G401.6 (cell line): Measurements from ENCODE around the gene CILP2.

Source experiments
- FAIRE-seq: peaks from 2 replicates; lab custom pipeline; 2012; peaks lifted over from hg19 to GRCh38; lab: Jason Lieb, UNC

The CILP2 gene

DNA sequence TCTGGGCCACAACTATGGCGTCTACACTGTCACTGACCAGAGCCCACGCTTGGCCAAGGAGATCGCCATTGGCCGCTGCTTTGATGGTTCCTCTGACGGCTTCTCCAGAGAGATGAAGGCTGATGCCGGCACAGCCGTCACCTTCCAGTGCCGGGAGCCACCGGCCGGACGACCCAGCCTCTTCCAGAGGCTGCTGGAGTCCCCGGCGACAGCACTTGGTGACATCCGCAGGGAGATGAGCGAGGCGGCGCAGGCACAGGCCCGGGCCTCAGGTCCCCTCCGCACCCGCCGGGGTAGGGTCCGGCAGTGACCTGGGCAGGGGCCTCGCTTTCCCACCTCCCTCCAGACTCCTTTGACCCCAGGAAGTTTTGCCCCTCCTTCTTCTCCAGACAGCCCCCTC is 7.6 kb downstream of the CILP2 start:
- FAIRE-seq = no peak

DNA sequence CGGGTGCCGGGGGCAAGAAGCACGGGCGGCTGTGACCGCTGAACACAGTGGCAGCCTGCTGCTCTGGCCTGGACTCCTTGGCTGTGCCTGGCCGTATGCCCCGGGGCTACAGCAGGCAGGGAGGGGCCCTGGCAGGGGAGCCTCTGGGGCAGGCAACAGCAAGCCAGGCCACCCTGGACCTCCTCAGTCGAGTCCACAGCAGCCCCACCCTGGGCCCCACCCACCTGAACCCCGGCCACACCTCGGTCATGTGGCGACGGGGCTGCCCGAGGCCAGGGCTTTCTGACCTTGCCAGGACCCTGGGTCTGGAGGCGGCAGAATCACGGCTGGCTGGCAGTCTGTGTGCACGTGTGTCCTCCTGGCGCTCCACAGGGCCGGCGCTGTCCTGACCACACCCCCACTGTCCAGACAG is 8.7 kb downstream of the CILP2 start:
- FAIRE-seq = no peak

DNA sequence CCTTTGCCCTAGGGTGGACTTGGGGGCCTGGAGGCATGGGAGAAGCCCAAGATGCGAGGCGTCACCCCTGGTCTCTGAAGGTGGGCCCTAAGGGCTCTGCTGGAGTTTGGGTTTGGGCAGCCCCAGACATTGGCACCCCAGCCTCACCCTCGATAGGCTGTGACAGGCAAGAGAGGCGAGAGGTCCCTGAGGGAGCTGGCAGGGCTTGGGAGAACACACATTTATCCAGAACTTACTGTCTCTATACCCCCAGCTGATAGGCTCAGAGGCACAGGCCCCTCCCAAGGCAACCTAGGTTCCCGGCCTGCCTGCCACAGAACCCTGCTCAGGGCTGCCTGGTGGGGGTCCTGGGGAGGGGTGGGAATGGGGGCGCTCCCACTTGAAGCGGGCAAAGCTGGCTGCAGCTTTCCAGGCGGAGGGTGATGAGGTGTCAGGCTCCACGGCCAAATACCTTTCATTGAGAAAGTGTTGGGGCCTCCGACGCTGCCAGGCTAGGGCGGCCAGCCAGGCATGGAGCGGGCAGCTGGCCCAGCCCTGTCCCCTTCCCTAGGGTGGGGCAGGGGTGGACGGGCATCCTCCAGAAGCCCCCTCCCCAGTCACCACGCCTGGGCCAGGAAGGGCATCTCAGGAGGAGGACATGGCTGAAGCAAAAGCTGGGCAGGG is 9.7 kb downstream of the CILP2 start:
- FAIRE-seq = no peak

DNA sequence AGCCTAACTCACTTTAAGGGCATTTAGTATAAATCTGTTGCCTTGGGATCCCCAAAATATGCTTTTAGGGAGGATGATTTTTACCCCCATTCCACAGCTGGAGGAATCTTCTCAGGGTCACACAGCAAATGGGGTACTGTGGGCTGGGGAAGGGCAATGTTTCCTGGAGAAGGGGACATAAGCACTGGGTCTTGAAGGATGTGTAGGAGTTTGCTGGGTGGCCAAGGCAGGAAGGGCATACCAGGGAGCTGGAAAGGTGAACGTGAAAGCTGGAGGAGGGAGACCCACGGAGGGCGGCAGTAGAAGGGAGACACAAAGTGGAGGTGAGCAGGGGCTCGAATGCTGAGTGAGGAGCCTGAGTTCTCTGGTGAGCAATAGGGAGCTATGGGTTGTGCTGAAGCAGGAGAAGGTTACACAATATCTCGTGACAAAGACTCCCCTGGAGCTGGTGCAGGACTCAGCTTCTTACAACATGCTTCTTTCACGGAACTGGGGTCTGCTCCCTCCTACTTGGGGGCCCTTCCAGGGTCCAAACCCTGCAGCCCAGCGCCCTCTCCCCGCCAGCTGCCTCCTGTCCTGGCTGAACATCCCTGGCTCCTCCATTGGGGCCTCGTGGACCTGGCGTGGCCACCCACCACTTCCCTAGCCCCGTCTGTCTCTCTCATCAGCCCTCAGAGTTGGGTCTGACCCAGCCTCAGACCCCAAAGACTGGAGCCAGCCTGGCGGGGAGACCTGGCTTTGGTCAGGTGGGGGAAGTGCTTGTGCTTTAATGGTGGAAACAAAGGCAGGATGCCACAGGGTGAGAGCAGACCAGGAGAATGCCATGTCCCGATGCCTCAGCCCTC is 11.1 kb downstream of the CILP2 start:
- FAIRE-seq = no peak

DNA sequence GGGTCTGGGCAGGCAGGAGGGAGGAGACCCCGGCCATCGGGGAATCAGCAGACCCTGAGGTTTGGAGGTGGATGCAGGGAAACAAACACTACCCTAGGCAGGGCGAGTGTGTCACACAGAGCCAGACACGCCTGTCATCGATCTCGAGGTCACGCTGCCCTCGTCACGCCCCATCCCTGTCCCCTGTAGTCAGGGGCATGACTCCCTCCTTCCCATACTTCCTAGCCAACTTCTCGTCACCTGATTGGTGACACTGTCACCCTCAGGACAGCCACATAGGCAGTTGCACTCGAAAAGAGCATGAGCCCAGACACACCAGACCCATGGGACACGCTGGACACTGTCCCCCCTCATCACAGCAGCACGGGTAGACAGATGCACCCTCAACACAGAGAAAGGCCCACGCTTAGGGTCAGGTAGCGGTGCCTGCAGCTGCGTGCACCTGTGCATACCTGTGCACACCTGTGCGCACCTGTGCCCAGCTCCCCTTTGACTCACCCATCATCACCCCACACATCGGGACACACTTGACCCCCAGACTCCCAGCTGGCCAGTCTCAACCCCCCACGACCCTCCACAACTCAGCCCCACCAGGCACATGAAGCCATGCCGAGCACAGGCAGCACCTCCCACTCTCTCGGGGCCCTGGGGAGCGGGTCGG is 11.9 kb downstream of the CILP2 start:
- FAIRE-seq = no peak

DNA sequence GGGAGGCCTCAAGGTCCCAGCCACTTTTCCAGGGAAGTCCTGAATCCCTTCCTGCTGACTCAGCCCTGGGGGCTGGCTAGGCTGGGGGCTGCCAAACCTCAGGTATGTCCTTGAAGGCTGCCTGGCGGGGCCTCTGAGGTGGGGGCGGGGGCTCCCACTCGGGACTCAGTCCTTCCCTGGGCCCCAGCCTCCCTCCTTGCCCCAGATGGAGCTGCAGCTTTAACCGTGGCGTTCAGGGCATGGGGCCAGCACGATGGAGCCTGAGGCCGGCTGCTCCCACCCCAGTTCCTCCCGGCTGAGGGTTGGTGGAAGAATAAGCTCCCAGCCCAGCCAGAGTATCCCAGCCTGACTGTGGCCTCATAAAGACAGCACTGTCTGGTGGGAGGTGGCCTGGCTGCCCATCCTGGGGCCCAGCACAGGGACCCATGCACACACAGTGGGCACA is 12.4 kb downstream of the CILP2 start:
- FAIRE-seq = no peak

DNA sequence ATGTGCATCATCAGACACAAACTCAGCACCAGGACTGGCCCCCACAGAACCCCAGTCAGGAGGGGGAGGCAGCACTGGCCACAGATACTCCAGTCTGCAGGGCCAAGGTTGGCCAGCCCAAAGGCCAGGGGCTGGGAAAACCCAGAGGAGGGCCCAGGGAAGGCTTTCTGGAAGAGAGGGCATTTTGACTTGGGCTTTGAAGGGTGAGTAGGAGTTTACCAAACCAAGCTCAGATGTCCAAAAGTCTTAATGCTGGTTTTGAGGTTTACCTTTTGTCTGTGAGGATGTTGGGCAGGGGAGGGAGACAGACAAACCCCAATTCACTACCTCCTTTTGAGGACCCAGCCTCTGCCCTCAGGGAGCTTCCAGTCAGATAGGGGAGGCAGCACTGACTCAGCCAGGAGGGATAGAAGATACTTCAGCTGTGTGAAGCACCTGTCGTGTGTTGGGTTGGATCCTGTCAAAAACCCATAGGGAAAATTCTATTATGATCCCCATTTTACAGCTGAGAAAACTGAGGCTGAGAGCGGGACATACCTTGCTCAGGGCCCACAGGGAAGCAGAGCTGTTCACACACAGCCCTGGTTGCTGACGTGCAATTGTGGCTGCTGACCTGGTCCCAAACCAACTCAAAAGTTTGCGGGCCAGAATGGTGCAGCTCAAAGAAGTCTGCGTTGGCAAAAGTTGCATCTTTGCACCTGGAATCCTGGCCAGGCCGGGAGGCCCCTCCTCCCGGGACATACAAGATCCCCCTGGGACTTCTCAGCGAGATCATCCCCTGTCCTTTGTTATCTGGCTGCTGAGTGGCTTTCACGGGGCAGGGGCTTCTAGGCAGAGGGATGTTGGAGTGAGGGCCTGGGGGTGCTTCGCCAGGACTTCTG is 13.1 kb downstream of the CILP2 start:
- no peak for FAIRE-seq

DNA sequence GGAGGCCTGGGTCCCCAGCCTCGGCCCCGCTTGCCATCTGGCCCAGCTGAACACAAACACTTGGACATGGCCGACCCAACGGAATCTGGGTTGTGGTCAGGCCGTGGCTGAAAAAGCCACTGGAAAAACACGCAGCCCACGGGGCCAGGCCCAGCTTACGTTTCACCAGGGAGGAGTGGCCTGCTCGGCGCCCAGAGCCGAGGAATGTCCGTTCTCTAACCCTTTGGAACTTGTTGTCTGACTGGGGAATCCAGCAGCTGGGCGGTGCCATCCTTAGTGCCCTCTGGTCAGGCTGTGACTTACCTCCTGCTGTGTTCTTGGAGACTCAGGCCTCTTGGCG is 13.8 kb downstream of the CILP2 start:
- FAIRE-seq = no peak

DNA sequence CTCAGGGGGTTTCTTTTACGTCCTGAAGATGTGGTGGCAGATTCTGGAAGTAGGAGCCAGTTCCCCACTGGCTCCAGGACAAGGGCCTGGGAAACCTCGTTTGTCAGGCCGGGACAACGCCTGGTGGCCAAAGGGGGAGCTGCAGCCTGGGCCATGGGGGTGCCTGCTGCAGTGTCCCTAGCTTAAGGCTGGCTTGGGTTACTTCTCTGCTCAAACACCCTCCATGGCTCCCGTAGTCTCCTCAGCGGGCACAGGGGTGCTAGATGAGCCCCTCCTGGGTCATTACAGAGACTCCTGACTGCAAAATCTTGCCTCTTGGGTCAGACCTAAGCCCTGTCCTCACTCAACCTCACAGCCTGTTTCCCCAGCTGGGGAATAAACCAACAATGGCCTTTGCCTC is 14.7 kb downstream of the CILP2 start:
- no peak for FAIRE-seq

DNA sequence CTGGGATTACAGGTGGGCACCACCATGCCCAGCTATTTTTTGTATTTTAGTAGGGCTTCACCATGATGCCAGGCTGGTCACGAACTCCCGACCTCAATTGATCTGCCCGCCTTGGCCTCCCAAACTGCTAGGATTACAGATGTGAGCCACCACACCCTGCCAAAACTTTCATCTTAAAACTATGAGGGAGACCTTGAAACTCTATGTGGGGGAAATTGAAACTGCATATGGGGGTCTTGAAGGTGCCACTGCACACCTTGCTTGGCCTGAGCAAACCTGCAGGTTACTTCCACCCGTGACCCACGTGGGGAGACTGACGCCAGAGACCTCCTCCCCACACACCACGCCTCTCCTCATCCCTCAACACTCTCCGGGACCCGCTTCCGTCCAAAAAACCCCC is 15.6 kb downstream of the CILP2 start:
- no peak for FAIRE-seq

DNA sequence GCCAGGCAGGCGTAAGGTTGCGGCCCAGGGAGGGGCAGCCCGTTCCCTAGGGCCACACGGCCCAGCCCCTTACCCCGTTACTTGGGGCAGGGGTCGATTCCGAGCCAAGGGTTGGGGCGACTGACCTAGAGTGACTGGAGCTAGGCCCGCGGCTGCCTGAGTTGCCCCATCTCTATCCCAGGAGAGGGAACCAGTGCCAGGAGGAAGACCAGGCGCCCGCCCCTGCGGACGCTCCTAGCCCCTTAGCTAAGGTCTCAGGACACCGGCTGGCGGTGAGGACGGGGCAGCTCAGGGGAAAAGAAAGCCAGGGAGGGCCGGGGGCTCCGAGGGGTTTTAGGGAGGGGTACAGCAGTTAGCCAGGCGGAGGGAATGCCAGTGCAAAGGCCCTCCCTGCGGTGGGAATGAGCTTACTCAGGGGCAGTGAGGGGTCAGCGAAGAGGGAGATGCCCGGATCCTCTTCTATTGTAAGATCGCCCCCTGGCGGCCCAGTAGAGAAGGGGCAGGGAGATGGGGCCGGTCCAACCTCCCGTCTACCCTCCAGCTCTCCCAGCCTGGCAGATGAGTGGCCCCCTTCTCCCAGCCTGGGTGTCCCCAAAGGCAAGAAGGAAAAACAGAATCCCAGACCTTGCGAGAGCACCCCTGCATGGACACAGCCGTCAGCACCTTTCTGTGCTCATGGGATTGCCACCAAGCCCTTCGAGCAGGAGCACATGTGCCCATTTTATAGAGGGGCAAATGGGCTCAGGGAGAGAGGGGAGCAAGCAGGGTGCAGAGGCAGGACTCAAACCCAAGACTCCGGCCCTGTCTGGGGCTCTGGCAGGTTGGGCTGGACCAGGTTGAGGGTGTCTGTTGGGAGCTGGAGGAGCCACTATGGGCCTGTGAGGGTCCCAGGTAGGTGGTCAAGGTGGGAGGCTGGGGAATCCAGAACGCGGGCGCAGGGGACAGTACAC is 16.3 kb downstream of the CILP2 start:
- FAIRE-seq = no peak

DNA sequence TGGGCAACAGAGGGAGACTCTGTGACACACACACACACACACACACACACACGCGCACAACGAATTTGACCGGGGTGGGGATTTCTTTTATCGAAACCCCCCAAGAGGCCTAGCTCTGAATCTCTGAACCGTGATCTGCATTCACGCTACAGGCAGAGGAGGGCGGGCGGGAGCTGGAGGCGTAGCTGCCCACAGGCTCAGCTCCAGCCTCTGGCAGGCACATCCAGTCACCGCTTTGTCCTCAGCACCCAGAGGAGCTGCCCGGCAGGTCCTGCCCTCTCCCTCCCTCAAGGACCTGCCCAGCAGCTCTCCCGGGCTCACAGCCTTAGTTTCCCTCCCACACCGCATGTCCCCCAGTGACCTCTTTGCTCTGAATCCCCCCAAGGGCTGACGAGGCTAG is 20.0 kb downstream of the CILP2 start:
- no peak for FAIRE-seq

DNA sequence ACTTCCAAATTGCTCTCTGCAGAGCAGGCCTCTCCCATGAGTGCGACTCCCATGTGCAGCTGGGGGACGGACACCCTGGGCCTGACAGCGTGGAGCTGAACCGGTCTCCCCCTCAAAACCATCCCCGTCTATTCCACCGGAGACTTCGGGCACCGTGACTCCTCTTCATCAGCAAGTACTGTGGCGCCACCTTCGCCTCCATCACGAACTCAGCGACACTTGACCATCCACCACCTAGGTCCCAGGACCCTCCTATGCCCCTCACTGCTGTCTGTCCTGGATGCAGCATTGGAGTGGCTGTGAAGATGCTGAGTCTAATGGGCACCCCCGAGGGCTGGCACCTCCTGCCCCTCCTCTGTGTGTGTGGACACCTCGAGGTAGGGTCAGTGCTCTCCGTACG is 20.6 kb downstream of the CILP2 start:
- no peak for FAIRE-seq

DNA sequence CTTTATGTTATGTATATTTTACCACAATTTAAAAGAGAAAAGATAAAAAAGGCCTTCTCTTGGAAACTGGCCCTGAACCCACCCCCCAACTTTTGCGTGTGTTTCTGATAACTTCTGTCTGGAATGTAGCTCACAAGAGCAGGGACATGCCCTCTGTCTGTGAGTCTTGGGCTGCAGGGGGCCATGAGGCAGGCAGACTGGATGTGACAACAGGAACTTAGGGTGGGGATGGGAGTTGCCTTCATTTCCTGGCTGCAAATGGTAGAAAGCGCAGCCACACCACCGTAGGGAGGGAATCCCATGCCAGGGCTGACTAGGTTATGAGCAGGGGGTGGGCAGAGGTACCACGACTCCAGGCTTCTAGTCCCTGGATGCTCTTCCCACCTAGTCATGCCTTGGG is 21.9 kb downstream of the CILP2 start:
- FAIRE-seq = no peak

DNA sequence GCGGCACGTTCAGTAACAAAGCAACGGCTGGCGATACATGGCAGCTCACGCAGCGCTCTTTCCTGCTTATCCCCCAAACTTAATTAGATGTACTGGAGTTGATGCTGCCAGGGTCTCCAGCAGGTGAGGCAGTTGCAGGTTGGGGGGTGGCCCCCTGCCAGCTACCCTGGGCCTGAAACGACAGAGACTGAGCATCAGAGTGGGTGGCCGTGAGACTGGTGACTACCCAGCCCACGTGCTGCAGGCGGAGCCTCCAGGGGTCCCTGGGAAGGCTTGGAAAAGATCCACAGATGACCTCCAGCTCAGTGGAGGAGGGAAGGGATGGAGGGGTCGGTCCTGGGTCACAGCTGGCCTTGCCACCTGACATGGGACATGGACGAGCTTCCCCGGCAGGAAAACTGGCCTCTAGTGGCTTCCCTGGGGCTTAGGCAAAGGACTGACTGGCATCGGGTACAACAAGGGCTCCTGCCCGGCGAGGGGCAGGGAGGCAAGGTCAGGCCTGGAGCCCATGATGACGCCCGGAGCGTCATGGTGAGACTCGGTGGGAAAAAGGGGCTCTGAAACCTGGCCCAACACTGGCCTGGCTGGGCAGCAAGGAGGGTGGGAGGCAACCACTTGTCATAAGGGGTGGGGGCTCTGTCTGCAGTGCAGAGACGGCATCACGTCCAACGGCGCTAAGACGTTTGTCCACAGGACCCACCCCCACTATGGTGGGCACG is 24.0 kb downstream of the CILP2 start:
- FAIRE-seq = no peak

DNA sequence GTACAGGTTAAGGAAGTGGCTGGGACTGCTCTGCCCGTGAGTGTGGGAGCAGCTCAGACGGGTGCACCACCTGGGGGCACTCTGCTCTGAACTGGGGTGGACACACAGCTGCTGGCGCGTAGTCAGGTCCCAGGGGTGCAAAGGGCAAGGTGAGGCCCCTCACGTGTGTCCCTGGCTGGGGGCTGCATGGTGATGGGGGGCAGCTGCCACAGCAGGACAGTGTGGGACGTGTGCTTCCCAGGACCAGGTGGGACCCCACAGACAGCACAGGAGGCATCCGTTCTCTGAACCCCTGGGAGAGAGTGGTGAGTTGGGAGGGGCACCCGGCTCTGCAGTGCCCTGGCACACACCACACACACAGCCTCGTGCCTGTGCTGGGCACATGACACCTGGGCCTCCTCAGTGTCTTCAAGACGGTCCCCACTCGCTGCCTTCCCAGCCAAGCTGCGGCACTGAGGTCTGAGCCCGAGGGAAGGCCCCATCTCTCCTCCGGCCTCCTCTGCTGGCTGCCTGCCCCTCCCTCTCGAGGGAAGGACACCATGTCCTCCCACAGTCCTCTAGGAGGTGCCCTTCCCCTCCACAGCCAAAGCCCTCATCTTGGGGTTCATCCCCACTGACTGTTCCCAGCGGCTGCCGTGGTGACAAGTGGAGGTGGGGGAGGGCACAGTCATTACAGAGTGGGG is 24.7 kb downstream of the CILP2 start:
- no peak for FAIRE-seq

DNA sequence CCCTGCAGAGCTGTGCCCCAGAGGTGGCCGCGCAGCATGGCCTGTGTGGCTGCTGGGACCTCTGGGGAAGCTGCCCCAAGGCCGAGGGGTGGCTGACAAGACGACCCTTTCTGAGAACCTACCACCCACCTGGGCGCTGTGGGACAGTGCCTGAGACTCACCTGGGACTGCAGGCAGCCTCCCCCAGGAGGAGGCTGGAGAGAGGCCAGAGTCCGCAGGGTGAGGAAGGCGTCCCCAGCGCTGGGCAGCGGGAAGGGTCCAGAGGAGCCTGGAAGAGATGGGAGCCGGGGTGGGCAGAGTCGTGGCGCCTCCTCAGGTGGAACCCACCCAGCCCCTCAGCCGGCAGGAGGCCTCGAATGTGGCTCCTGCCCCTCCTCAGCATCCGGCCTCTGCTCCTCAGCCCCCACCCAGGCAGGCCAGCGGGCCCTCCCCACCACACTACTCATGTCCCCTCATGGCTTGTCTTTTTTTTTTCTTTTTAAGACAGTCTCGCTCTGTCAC is 25.3 kb downstream of the CILP2 start:
- no peak for FAIRE-seq

DNA sequence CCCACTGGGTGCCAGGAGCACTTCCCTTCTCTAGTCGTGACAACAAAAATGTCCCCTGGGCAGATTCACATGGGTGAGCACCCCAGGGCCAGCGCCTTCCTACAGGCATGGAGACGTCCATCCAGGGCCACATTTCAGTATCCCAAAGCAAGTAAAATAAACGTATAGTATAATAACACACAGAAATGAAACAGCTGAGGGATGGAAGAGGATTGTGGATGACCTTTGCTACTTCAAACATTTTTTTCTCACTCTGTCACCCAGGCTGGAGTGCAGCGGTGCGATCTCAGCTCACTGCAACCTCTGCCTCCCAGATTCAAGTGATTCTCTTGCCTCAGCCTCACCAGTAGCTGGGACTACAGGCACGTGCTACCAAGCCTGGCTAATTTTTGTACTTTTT is 28.2 kb downstream of the CILP2 start:
- no peak for FAIRE-seq

DNA sequence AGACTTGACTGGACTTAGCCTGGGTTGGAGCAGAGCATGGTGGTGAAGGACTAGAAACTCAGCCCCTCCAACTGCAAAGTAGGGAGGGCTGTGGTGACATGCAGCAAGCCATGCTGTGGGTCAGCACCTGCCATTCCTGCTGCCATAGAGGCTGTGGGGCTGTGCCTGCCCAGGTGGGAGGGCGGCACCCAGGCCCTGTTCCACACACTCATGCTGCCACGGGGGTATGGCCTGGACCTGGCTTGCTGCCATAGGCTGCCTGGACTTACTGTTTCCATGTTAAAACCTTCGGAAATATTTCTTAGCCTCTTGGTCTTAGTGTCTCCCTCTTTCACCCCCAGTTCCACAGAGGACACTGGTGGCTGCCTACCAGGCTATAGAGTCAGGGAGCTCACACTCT is 29.3 kb downstream of the CILP2 start:
- FAIRE-seq = no peak
